GM23338 (cell line): ENCODE measurements around the gene RTCA. TPM values are rescaled to one million over a fixed set of nuclear protein-coding genes. Genes with fewer than 3 reads are reported as not detected.

Experiments used
- ATAC-seq: fragments of 200-7000 bp; cut with Tn5 transposase; 3 replicates; pipeline ENCODE4 v1.9.1; 2020
- DNase-seq: peaks from one replicate; pipeline ENCODE4 v3.0.0-alpha.2; 2015; ENCODE audit warnings: low spot score
- H2AFZ ChIP-seq: fragments of 200-600 bp; sonication (generic); 2 replicates; pipeline ENCODE4 v1.8.0; 2016; ENCODE audit warnings: antibody characterized with exemption, mild to moderate bottlenecking, moderate library complexity
- H3F3A ChIP-seq: fragments of 200-600 bp; sonication (generic); replicated peaks from 2 replicates; pipeline ENCODE4 v1.8.0; 2017; ENCODE audit warnings: antibody characterized with exemption, mixed run types, low read depth
- H3K27ac ChIP-seq: fragments of 200-600 bp; sonication (generic); 2 replicates; pipeline ENCODE4 v1.6.1; 2016; ENCODE audit warnings: low read depth
- H3K27me3 ChIP-seq: fragments of 200-600 bp; sonication (generic); 2 replicates; pipeline ENCODE4 v1.8.0; 2016; ENCODE audit warnings: mild to moderate bottlenecking, mixed run types, moderate library complexity; ENCODE audit not compliant: insufficient read depth
- H3K36me3 ChIP-seq: fragments of 200-600 bp; sonication (generic); 2 replicates; pipeline ENCODE4 v1.8.0; 2016; ENCODE audit warnings: mild to moderate bottlenecking; ENCODE audit not compliant: insufficient read depth
- H3K4me1 ChIP-seq: fragments of 200-600 bp; sonication (generic); 2 replicates; pipeline ENCODE4 v1.8.0; 2016; ENCODE audit warnings: mild to moderate bottlenecking, moderate library complexity; ENCODE audit not compliant: insufficient read depth
- H3K4me2 ChIP-seq: fragments of 200-600 bp; sonication (generic); 2 replicates; pipeline ENCODE4 v1.7.1; 2017; ENCODE audit warnings: mixed run types
- H3K4me3 ChIP-seq: fragments of 200-600 bp; sonication (generic); 2 replicates; pipeline ENCODE4 v1.6.1; 2016; ENCODE audit warnings: mixed run types
- H3K79me2 ChIP-seq: fragments of 200-600 bp; sonication (generic); replicated peaks from 2 replicates; pipeline ENCODE4 v1.8.0; 2017; ENCODE audit warnings: mild to moderate bottlenecking; ENCODE audit not compliant: insufficient read depth
- H3K9me2 ChIP-seq: fragments of 200-600 bp; sonication (generic); 2 replicates; pipeline ENCODE4 v1.8.0; 2017; ENCODE audit not compliant: insufficient read depth
- H4K20me1 ChIP-seq: fragments of 200-600 bp; sonication (generic); replicated peaks from 2 replicates; pipeline ENCODE4 v1.8.0; 2017; ENCODE audit warnings: mild to moderate bottlenecking; ENCODE audit not compliant: insufficient read depth
- H3K27ac Mint-ChIP-seq: 2 replicates; pipeline ENCODE4 v1.8.0; 2020; ENCODE audit warnings: inconsistent platforms, mild to moderate bottlenecking, moderate library complexity, mixed read lengths
- H3K27me3 Mint-ChIP-seq: 3 replicates; pipeline ENCODE4 v1.8.0; 2022; ENCODE audit warnings: low read depth, mild to moderate bottlenecking, moderate library complexity, mixed read lengths, inconsistent platforms; ENCODE audit not compliant: insufficient read depth, poor library complexity
- H3K36me3 Mint-ChIP-seq: 3 replicates; pipeline ENCODE4 v1.8.0; 2021; ENCODE audit warnings: low read depth, mild to moderate bottlenecking, inconsistent platforms, moderate library complexity, mixed read lengths
- H3K4me1 Mint-ChIP-seq: 3 replicates; pipeline ENCODE4 v1.8.0; 2020; ENCODE audit warnings: mild to moderate bottlenecking, inconsistent platforms, mixed read lengths
- H3K4me3 Mint-ChIP-seq: 3 replicates; pipeline ENCODE4 v1.8.0; 2021; ENCODE audit warnings: moderate library complexity, mild to moderate bottlenecking, inconsistent platforms, mixed read lengths
- H3K9me3 Mint-ChIP-seq: 3 replicates; pipeline ENCODE4 v1.8.0; 2020; ENCODE audit warnings: moderate library complexity, mild to moderate bottlenecking, inconsistent platforms, mixed read lengths
- CREB1 ChIP-seq: fragments of 250-450 bp; sonication (Bioruptor Pico); IDR thresholded peaks from 2 replicates; pipeline ENCODE4 v1.5.0; 2020; ENCODE audit warnings: low read depth, mild to moderate bottlenecking, moderate library complexity
- CTCF ChIP-seq, 2 experiments: fragments of 200-600 bp in 1 of 2; sonication (generic) in 1 of 2; conservative IDR thresholded peaks; 2 replicates each; pipeline versions ENCODE4 v1.5.1 to v1.6.1; 2016 to 2017; ENCODE audit warnings: antibody characterized with exemption in 2 of 2, low read depth in 2 of 2, mild to moderate bottlenecking in 2 of 2, moderate library complexity in 1 of 2
- ETS1 ChIP-seq: IDR thresholded peaks from 2 replicates; pipeline ENCODE4 v1.6.1; 2016; ENCODE audit warnings: antibody characterized with exemption
- EZH2phosphoT487 ChIP-seq: fragments of 200-600 bp; sonication (generic); IDR thresholded peaks from one replicate; pipeline ENCODE4 v1.8.1; 2018; ENCODE audit warnings: antibody characterized with exemption; ENCODE audit not compliant: unreplicated experiment
- JUNB ChIP-seq: IDR thresholded peaks from one replicate; pipeline ENCODE4 v1.6.1; 2016; ENCODE audit warnings: antibody characterized with exemption; ENCODE audit not compliant: unreplicated experiment
- POLR2AphosphoS5 ChIP-seq: IDR thresholded peaks from 2 replicates; pipeline ENCODE4 v1.6.1; 2016; ENCODE audit warnings: antibody characterized with exemption, low read depth
- REST ChIP-seq: IDR thresholded peaks from one replicate; pipeline ENCODE4 v1.6.1; 2018; ENCODE audit warnings: antibody characterized with exemption; ENCODE audit not compliant: unreplicated experiment
- ZNF114 ChIP-seq: fragments of 250-450 bp; sonication (Bioruptor Pico); IDR thresholded peaks from 2 replicates; pipeline ENCODE4 v1.5.0; 2020; ENCODE audit warnings: mild to moderate bottlenecking, moderate library complexity
- ZNF331 ChIP-seq: fragments of 250-450 bp; sonication (Bioruptor Pico); IDR thresholded peaks from 2 replicates; pipeline ENCODE4 v1.5.0; 2020; ENCODE audit warnings: low read depth, mild to moderate bottlenecking, moderate library complexity
- polyA plus RNA-seq: library from polyadenylated mRNA; unstranded; fragments of >200 nt; fragmentation: Nextera tagmentation; extraction: Ambion mirVana; gene quantifications from 2 replicates; pipeline ENCODE4 v1.2.1, GENCODE V29; 2016
- total RNA-seq: library from RNA; depleted of rRNA; stranded (reverse); fragments of >200 nt; shearing (Covaris generic); gene quantifications from 2 replicates; pipeline ENCODE4 v1.2.3, GENCODE V29; 2014

RTCA gene
- total and polyA plus RNA-seq, 2 experiments from 2014 or later: 36.6 TPM

- TF ChIP-seq REST (no peak), ZNF114 (CRISPR knock-in tag) (no peak), JUNB (no peak), POLR2AphosphoS5 (no peak), CREB1 (CRISPR knock-in tag) (no peak), CTCF (conservative IDR thresholded peaks at IDR 0.05; ENCODE audit: low read depth in 2 of 2) (no peak), ZNF331 (CRISPR knock-in tag) (no peak)
Observed at GRCh38 chr1:100302739-100303138, 36.7 kb downstream of the RTCA start (continued).

- no peak for DNase-seq
- H3K27ac Mint-ChIP-seq: no peak overlapping the region
- no peaks in the 10 kb centered on the region for H3K9me2 ChIP-seq
- no peaks in the 10 kb centered on the region for H3K79me2 ChIP-seq
- peaks cover 13% of the 10 kb centered on the region for H3K4me1 Mint-ChIP-seq
- no peak overlapping the region for H3K4me3 ChIP-seq
- no peak for ATAC-seq
- H3K4me1 ChIP-seq: peaks cover 16% of the 10 kb centered on the region
- H2AFZ ChIP-seq: no peak overlapping the region
- H3K36me3 ChIP-seq: no peaks in the 10 kb centered on the region
- no peak overlapping the region for H3K4me3 Mint-ChIP-seq
- peaks cover 3% of the 10 kb centered on the region; the same call in 1 of the 3 replicates for H3K9me3 Mint-ChIP-seq
- H4K20me1 ChIP-seq: no peaks in the 10 kb centered on the region
- no peak overlapping the region for H3K4me2 ChIP-seq
- no peaks in the 10 kb centered on the region for H3F3A ChIP-seq
- H3K27me3 Mint-ChIP-seq: no peaks in the 10 kb centered on the region
- H3K36me3 Mint-ChIP-seq: peaks cover 3% of the 10 kb centered on the region; the same call in 2 of the 3 replicates
- no peaks in the 10 kb centered on the region for H3K27me3 ChIP-seq
- no peak for TF ChIP-seq POLR2AphosphoS5
- no peak for TF ChIP-seq ETS1
- no peak for TF ChIP-seq CREB1 (CRISPR knock-in tag)
- TF ChIP-seq REST: no peak
- no peak for TF ChIP-seq EZH2phosphoT487
- no peak for TF ChIP-seq ZNF331 (CRISPR knock-in tag)
- TF ChIP-seq ZNF114 (CRISPR knock-in tag): no peak
- H3K27ac ChIP-seq: no peak overlapping the region
Observed at GRCh38 chr1:100304227-100304626, 38.2 kb downstream of the RTCA start.
